AG10803 (cell line): Measurements from ENCODE around the gene TCFL5.
A peak's percentile ranks its signal among the peaks of the same experiment; 100 is the strongest.
"Not testable (repeated sequence)": the region's sequence is repeated elsewhere in the genome, so short reads cannot be mapped to it uniquely, and the experiment has no call there.

Source experiments
- DNase-seq: peaks from one replicate; pipeline ENCODE4 v3.0.0; 2010; ENCODE audit warnings: low read depth
- H3K4me3 ChIP-seq: 2 replicates; pipeline ENCODE4 v1.5.1; 2011; ENCODE audit warnings: mild to moderate bottlenecking, low read length, control low read depth
- TF ChIP-seq, protein P1 (sequence below): conservative IDR thresholded peaks from 2 replicates; pipeline ENCODE4 v1.5.1; 2011; ENCODE audit warnings: mild to moderate bottlenecking, low read length, control low read depth, inconsistent platforms

Gene TCFL5

GRCh38 chr20:62850333-62850974, 11.2 kb downstream of the TCFL5 start:
- no peak for DNase-seq
- H3K4me3 ChIP-seq = no peak overlapping the region
- TF ChIP-seq, protein P1, sequence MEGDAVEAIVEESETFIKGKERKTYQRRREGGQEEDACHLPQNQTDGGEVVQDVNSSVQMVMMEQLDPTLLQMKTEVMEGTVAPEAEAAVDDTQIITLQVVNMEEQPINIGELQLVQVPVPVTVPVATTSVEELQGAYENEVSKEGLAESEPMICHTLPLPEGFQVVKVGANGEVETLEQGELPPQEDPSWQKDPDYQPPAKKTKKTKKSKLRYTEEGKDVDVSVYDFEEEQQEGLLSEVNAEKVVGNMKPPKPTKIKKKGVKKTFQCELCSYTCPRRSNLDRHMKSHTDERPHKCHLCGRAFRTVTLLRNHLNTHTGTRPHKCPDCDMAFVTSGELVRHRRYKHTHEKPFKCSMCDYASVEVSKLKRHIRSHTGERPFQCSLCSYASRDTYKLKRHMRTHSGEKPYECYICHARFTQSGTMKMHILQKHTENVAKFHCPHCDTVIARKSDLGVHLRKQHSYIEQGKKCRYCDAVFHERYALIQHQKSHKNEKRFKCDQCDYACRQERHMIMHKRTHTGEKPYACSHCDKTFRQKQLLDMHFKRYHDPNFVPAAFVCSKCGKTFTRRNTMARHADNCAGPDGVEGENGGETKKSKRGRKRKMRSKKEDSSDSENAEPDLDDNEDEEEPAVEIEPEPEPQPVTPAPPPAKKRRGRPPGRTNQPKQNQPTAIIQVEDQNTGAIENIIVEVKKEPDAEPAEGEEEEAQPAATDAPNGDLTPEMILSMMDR = no peak

- H3K4me3 ChIP-seq = no peak overlapping the region
- no peak for DNase-seq
- TF ChIP-seq, protein P1 = no peak
Measured at GRCh38 chr20:62849431-62849830, 12.2 kb downstream of the TCFL5 start.

DNA sequence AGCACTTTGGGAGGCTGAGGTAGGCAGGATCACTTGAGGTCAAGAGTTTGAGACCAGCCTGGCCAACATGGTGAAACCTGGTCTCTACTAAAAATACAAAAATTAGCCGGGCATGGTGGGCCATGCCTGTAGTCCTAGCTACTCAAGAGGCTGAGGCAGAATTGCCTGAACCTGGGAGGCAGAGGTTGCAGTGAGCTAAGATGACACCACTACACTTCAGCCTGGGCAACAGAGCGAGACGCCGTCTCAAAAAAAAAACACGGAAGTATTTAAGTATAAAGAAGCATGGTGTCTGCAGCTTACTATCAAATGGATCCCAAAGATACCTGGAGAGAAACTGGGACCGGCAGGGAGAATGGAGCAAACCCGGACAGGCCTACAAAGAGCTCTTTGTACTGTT, 12.7 kb downstream of the TCFL5 start:
- DNase-seq, H3K4me3 ChIP-seq: not testable (repeated sequence)

- no peak for DNase-seq
- TF ChIP-seq, protein P1 = no peak
- H3K4me3 ChIP-seq = no peak overlapping the region
Measured at GRCh38 chr20:62846166-62846890, 15.3 kb downstream of the TCFL5 start.

GRCh38 chr20:62845416-62846160, 16.0 kb downstream of the TCFL5 start:
- peak; percentile 6 for DNase-seq

GRCh38 chr20:62844182-62844581, 17.4 kb downstream of the TCFL5 start:
- DNase-seq = no peak
- TF ChIP-seq, protein P1 = no peak
- no peak overlapping the region for H3K4me3 ChIP-seq

More at GRCh38 chr20:62845416-62846160, 16.0 kb downstream of the TCFL5 start:
- no peak overlapping the region for H3K4me3 ChIP-seq
- TF ChIP-seq, protein P1 = no peak

DNA sequence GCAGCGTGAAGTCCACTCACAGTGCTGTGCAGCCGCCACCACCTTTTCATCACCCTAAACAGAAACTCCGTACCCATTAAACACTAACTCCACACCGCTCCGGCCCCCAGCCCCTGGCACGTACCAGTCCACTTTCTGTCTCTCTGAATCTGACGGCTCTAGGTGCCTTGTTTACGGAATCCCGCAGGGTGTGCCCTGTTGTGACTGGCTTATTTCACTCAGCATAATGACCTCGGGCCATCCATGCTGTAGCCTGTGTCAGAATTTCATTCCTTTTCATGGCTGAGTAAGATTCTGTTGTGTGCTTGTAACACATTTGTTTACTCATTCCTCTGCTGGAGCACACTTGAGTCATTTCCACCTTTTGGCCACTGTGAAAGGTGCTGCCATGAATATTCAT, 18.0 kb downstream of the TCFL5 start:
- H3K4me3 ChIP-seq = no peak overlapping the region
- DNase-seq = no peak
- TF ChIP-seq, protein P1 = no peak
